Brain microvascular endothelial cell (primary cell): ENCODE data around the gene ADCY5.

Experiments used
- DNase-seq: peaks from one replicate; pipeline ENCODE4 v3.0.0-alpha.2; 2020
- H3K27ac ChIP-seq: fragments of 250-450 bp; sonication (Bioruptor Pico); 2 replicates; pipeline ENCODE4 v1.5.1; 2020; ENCODE audit warnings: mild to moderate bottlenecking, moderate library complexity
- H3K27me3 ChIP-seq: fragments of 250-450 bp; sonication (Bioruptor Pico); replicated peaks from 2 replicates; pipeline ENCODE4 v1.5.1; 2020; ENCODE audit warnings: mild to moderate bottlenecking
- H3K36me3 ChIP-seq: fragments of 250-450 bp; sonication (Bioruptor Pico); replicated peaks from 2 replicates; pipeline ENCODE4 v1.5.1; 2020; ENCODE audit warnings: mild to moderate bottlenecking
- H3K4me3 ChIP-seq: 2 replicates; pipeline ENCODE4 v1.5.1; 2011; ENCODE audit warnings: low read depth, mild to moderate bottlenecking, control low read depth, low read length, moderate library complexity
- CTCF ChIP-seq: IDR thresholded peaks from 2 replicates; pipeline ENCODE4 v1.5.1; 2011; ENCODE audit warnings: low read depth, mild to moderate bottlenecking, moderate library complexity, low read length, control low read depth, inconsistent platforms; ENCODE audit errors: missing control alignments
- in situ Hi-C: cut with HindIII; loops from 2 replicates; pipeline ENCODE4 v1.10.0; 2017; ENCODE audit warnings: low sequenced_read_pairs, low pct_ligation_motif_present

ADCY5 gene

GRCh38 chr3:123341871-123342630 lies 106.8 kb downstream of the ADCY5 start:
- no peak for TF ChIP-seq CTCF
- Histone ChIP-seq H3K27me3 (peaks cover 19% of the 10 kb centered on the region), H3K27ac (no peak overlapping the region), H3K4me3 (no peak overlapping the region), H3K36me3 (no peaks in the 10 kb centered on the region)
- DNase-seq, result no peak
- in situ Hi-C loops, result no loop called here

GRCh38 chr3:123340336-123340735 lies 108.6 kb downstream of the ADCY5 start:
- DNase-seq, result no peak
- Histone ChIP-seq H3K27me3 (peaks cover 13% of the 10 kb centered on the region), H3K27ac (no peak overlapping the region), H3K4me3 (no peak overlapping the region), H3K36me3 (no peaks in the 10 kb centered on the region)
- in situ Hi-C loops, result no loop called here
- no peak for TF ChIP-seq CTCF

GRCh38 chr3:123339302-123339701 lies 109.6 kb downstream of the ADCY5 start:
- no peak for DNase-seq
- H3K4me3 ChIP-seq, result no peak overlapping the region
- H3K27me3 ChIP-seq, result peaks cover 13% of the 10 kb centered on the region
- H3K27ac ChIP-seq, result no peak overlapping the region
- in situ Hi-C loops, result no loop called here
- TF ChIP-seq CTCF, result no peak
- H3K36me3 ChIP-seq, result no peaks in the 10 kb centered on the region

- no peak for TF ChIP-seq CTCF
- Histone ChIP-seq H3K36me3 (no peaks in the 10 kb centered on the region), H3K27ac (no peak overlapping the region), H3K4me3 (no peak overlapping the region), H3K27me3 (peaks cover 13% of the 10 kb centered on the region)
- DNase-seq, result no peak
- in situ Hi-C loops, result no loop called here
Measured at GRCh38 chr3:123338620-123339061, 110.2 kb downstream of the ADCY5 start.

- no peaks in the 10 kb centered on the region for H3K36me3 ChIP-seq
- no peak for TF ChIP-seq CTCF
- H3K4me3 ChIP-seq, result no peak overlapping the region
- in situ Hi-C loops, result no loop called here
- DNase-seq, result no peak
- H3K27ac ChIP-seq, result no peak overlapping the region
- H3K27me3 ChIP-seq, result peaks cover 13% of the 10 kb centered on the region
Measured at GRCh38 chr3:123337948-123338619, 110.8 kb downstream of the ADCY5 start.
